Hepatocyte (in vitro differentiated cells): Measurements from ENCODE around the gene LRP4.

Source experiments
- EZH2 ChIP-seq: fragments of 200-600 bp; sonication (generic); IDR thresholded peaks from 2 replicates; pipeline ENCODE4 v1.6.1; 2016; ENCODE audit warnings: antibody characterized with exemption, mild to moderate bottlenecking, borderline replicate concordance
- TF ChIP-seq, protein P1 (sequence below): fragments of 200-600 bp; sonication (generic); IDR thresholded peaks from 2 replicates; pipeline ENCODE4 v1.5.1; 2016; ENCODE audit warnings: antibody characterized with exemption, mild to moderate bottlenecking; ENCODE audit not compliant: poor library complexity

DNA sequence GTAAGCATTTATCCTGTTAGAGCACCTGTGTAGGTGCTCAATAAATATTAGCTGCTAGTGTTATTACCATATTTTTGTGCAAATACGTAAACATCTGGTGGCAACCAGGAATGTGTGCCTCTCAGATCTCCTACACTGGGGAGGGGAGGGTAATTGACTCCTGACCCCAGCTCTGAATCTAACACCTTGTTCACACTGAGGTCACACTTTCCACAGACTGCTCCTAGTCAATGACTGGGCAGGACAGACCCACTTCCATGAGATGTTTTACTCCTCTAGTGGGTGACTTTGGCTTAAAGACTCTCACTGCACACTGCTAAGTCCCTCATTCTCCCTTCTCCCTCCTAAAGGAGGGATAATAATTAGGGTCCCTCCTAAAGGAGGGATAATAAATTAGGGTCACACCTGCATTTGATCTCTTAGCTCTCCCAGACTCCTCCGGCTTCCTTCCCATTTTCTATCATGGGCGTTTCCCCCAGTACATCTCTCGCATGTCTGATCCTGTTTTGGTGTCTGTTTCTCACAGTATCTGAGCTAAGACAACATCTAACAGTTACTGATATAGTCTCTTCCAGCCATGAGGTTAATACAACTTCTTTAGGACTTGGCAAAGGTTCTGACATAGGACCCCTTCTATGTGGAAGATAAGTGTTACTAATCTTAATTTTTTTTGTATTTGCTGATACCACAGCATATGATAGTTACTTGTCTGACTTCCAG lies 26.2 kb upstream of the LRP4 start:
- TF ChIP-seq, protein P1, sequence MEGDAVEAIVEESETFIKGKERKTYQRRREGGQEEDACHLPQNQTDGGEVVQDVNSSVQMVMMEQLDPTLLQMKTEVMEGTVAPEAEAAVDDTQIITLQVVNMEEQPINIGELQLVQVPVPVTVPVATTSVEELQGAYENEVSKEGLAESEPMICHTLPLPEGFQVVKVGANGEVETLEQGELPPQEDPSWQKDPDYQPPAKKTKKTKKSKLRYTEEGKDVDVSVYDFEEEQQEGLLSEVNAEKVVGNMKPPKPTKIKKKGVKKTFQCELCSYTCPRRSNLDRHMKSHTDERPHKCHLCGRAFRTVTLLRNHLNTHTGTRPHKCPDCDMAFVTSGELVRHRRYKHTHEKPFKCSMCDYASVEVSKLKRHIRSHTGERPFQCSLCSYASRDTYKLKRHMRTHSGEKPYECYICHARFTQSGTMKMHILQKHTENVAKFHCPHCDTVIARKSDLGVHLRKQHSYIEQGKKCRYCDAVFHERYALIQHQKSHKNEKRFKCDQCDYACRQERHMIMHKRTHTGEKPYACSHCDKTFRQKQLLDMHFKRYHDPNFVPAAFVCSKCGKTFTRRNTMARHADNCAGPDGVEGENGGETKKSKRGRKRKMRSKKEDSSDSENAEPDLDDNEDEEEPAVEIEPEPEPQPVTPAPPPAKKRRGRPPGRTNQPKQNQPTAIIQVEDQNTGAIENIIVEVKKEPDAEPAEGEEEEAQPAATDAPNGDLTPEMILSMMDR = no peak
- TF ChIP-seq EZH2 = no peak
